Stimulated activated CD8-positive, alpha-beta memory T cell treated with anti-CD3 and anti-CD28 coated beads, Interleukin-12 subunit alpha, Interleukin-12 subunit beta, amount 100 ng/mL, for 1 hour (primary cell): Measurements from ENCODE around the gene GRK3.

Experiments used
- DNase-seq: peaks from one replicate; pipeline ENCODE4 v3.0.0-alpha.2; 2020; ENCODE audit warnings: low read depth

Gene GRK3

GRCh38 chr22:25736378-25737011 is 172.0 kb downstream of the GRK3 start:
- DNase-seq, result no peak

GRCh38 chr22:25739659-25740344 is 175.3 kb downstream of the GRK3 start:
- DNase-seq, result no peak

GRCh38 chr22:25741692-25742626 is 177.5 kb downstream of the GRK3 start, which contains the start of gene MYO18B:
Gene MYO18B, plus strand, starts transcription at chr22:25742188. Its CDS starts 18,905 bp downstream, at chr22:25761093.
- DNase-seq, result no peak

GRCh38 chr22:25742918-25743708 is 178.6 kb downstream of the GRK3 start:
- no peak for DNase-seq

GRCh38 chr22:25744694-25745093 is 180.2 kb downstream of the GRK3 start:
- no peak for DNase-seq

- no peak for DNase-seq
These were observed 181.0 kb downstream of the GRK3 start for GRCh38 chr22:25745341-25746011.

GRCh38 chr22:25746012-25746373 is 181.5 kb downstream of the GRK3 start:
- no peak for DNase-seq

GRCh38 chr22:25747245-25747944 is 182.9 kb downstream of the GRK3 start:
- no peak for DNase-seq

GRCh38 chr22:25748140-25748539 is 183.7 kb downstream of the GRK3 start:
- DNase-seq, result no peak

- no peak for DNase-seq
These were observed 184.2 kb downstream of the GRK3 start for GRCh38 chr22:25748704-25749103.

- DNase-seq, result no peak
These were observed 185.1 kb downstream of the GRK3 start for GRCh38 chr22:25749420-25750169.

- no peak for DNase-seq
These were observed 186.2 kb downstream of the GRK3 start for GRCh38 chr22:25750569-25751173.

- no peak for DNase-seq
These were observed 186.7 kb downstream of the GRK3 start for GRCh38 chr22:25751174-25751581.

GRCh38 chr22:25752615-25753214 is 188.2 kb downstream of the GRK3 start:
- no peak for DNase-seq

GRCh38 chr22:25753252-25753651 is 188.8 kb downstream of the GRK3 start:
- DNase-seq, result no peak

- no peak for DNase-seq
These were observed 190.2 kb downstream of the GRK3 start for GRCh38 chr22:25754527-25755202.

- DNase-seq, result no peak
These were observed 193.2 kb downstream of the GRK3 start for GRCh38 chr22:25757686-25758085.

GRCh38 chr22:25758316-25758715 is 193.8 kb downstream of the GRK3 start:
- DNase-seq, result no peak
